GM21723 (cell line): ENCODE data around the gene CHMP6.
"Not testable (repeated sequence)": the region's sequence is repeated elsewhere in the genome, so short reads cannot be mapped to it uniquely, and the experiment has no call there.

Experiments
- ATAC-seq: cut with Tn5 transposase; IDR thresholded peaks from one replicate; pipeline ENCODE4 v1.9.1; 2021; ENCODE audit warnings: mild to moderate bottlenecking, moderate library complexity; ENCODE audit not compliant: unreplicated experiment

Gene CHMP6

DNA sequence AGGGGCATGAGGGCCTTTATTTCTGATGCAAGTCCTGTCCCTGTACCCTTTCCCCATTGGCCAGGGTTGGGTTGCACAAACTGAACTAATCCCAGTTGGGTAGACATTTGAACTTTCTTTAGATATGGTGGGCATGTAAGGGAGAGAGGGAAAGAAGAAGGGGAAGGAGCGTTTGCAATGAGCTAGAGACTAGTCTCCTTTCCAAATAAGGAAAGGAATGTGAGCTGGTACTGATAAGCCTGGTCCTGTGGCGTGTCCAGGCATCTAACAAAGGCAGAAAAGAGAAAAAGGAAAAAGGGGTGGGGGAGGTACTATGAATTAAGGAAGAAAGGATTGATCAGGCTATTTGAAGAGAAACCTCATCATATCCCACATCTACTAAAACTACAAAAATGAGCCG lies 20.3 kb downstream of the CHMP6 start:
- no peak for ATAC-seq

DNA sequence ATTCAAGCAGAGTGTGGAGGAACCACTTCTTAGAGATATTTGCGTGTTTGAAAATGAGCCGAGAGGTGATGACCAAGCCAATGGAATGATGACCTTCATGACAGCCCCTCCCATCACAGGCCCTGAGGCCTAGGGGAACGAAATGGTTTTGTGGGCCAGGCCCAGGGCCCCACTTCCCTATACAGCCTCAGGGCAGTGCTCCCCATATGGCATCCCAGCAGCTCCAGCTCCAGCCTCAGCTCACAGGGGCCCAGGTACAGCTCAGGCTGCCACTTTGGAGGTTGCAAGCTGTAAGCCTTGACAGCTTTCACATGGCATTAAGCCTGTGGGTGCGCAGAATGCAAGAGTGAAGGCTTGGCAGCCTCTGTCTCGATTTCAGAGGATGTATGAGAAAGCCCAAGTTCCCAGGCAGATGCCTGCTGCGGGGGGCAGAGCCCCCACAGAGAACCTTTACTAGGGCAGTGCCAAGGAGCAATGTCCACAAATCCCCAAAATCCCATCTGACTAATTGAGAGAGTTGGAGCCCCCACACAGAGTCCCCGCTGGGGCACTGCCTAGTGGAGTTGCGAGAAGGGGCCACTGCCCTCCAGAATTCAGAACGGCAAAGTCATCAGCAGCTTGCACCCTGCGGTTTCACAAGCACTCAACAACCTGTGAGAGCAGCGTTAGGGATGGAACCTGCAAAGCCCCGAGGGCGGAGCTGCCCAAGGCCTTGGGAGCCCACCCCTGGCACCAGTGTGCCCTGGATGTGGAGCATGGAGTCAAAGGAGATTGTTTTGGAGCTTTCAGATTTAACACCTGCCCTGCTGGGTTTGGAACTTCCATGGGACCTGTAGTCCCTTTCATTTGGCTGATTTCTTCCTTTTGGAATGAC lies 21.2 kb downstream of the CHMP6 start:
- no peak for ATAC-seq

DNA sequence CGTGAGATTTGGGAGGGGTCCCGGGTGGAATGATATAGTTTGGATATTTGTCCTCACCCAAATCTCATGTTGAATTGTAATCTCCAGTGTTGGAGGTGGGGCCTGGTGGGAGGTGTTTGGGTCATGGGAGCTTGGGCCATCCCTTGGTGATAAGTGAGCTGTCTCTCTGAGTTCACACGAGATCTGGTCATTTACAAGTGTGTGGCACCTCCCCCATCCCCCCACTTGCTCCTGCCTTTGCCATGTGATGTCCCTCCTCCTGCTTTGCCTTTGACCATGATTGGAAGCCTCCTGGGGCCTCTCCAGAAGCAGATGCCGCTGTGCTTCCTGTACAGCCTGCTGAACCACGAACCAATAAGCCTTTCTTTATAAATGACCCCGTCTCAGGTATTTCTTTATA lies 22.0 kb downstream of the CHMP6 start:
- no peak for ATAC-seq

DNA sequence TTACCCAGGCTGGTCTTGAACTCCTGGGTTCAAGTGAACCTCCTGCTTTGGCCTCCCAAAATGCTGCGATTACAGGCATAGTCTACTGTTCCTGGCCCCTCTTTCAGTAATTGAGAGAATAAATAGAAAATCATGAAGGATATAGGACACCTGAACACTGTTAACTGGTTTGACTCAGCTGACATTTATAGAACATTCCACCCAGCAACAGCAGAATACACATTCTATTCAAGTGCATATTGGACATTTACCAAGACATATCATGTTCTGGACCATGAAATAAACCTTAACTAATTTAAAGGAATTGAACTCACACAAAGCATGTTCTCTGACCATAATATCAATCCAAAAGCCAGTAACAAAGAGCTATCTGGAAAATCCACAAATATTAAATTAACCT lies 23.5 kb downstream of the CHMP6 start:
- ATAC-seq: no peak

DNA sequence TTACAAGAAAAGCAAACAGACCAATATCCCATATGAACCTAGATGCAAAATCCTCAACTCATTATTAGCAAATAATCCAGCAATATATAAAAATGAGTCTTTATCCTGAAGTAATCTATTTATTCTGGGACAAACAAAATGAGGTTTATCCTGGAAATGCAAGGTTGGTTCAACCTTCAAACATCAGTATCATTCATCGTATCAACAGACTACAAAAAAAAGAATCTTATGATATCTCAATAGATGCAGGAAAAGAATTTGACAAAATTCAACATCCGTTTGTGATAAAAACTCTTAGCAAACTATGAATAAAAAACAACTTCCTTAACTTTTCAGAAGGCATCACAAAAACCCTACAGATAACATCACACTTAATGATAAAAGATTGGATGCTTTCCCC lies 24.9 kb downstream of the CHMP6 start:
- no peak for ATAC-seq

DNA sequence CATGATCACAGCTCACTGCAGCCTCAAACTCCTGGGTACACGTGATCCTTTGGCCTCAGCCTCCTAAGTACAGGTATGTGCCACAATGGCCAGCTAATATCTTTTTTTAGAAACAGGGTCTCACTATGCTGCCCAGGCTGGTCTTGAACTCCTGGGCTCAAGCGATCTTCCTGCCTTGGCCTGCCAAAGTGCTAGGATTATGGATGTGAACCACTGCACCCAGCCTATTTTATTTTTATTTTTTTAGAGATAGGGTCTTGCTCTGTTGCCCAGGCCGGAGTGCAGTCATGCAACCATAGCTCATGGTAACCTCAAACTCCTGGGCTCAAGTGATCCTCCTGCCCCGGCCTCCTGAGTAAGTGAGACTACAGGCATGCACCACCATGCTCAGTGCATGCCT lies 25.7 kb downstream of the CHMP6 start:
- not testable (repeated sequence) for ATAC-seq

DNA sequence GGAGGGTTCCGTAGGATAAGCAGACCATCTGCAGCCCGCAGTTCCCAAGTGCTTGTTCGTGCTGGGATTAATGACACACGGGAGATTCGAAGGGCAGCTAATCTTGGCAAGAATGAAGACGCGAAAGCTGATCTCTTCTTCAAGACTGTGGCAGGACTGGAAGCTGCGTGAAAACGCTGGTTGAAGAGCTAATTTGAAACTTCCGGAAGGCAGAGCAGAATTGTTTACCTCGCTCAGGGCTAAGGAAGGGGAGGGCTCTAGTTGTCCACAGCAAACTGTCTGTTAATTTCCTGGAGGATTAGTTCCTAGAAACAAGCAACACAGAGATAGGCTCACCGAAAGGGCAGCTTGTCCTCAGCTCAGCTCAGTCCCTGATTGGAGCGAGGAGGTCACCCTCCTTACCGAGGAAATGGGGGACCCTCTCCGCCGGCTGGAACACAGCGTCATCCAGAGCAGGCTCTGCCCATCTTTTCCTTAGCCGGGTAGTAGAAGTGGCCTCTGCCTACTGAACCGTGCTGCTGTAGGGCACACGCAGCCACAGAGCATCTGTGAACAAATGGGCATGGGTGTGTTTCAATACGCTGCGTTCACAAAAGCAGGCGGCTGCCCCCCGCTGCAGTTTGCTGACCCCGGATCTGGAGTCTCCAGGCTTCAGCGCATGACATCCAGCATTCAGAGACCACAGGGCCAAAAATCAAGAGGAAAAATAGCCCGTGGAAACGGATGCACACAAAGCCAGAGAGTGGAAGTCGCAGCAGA lies 26.6 kb downstream of the CHMP6 start:
- ATAC-seq: no peak

DNA sequence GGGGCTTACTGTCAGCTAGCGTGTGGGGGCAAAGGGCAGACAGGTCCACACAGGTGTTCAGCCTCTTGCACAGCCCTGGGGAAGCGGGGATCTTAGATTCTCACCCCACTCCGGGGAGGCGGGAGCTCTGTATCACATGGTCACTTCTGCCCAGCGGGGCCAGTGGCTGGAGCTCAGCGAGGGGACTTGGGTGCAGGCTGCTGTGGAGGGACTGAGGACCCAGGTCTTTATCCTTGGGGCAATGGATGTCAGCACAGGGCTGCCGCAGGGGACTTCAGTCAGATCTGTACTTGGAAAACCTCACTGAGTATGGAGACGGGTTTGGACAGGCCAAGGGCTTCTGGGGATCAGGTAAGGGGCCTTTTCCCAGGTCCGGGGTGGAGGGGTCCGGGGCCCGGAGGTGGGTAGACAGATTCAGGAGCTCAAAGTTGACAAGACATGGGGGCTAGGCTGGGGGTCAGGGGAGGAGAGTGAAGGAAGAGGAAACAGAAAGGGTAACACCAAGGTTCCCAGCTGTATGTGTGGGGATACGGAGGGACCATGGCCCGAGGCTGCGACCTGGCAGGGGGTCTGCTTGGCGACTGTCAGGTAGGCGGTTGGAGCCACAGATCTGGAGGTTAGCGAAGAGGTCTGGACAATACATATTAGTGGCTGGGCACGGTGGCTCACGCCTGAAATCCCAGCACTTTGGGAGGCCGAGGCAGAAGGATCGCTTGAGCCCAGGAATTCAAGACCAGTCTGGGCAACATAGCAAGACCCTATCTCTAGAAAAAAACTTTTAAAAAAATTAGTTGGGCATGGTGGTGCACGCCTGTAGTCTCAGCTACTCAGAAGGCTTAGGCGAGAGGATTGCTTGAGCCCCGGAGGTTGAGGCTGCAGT lies 28.2 kb downstream of the CHMP6 start:
- ATAC-seq: no peak

DNA sequence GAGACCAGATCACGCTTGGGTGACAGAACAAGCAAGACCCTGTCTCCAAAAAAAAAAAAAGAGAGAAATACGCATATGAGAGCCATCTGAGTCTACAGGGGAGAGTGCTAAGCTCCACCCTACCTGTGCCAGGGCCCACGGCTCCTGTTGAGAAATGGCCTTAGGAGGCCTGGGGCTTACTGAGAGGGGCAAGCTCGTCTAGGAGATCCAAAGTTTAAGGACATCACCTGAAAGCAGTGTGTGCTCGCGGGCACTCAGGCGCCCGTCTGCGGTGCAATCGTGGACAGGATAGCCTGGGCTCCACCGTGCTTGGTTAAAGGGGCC lies 28.8 kb downstream of the CHMP6 start:
- ATAC-seq: no peak

DNA sequence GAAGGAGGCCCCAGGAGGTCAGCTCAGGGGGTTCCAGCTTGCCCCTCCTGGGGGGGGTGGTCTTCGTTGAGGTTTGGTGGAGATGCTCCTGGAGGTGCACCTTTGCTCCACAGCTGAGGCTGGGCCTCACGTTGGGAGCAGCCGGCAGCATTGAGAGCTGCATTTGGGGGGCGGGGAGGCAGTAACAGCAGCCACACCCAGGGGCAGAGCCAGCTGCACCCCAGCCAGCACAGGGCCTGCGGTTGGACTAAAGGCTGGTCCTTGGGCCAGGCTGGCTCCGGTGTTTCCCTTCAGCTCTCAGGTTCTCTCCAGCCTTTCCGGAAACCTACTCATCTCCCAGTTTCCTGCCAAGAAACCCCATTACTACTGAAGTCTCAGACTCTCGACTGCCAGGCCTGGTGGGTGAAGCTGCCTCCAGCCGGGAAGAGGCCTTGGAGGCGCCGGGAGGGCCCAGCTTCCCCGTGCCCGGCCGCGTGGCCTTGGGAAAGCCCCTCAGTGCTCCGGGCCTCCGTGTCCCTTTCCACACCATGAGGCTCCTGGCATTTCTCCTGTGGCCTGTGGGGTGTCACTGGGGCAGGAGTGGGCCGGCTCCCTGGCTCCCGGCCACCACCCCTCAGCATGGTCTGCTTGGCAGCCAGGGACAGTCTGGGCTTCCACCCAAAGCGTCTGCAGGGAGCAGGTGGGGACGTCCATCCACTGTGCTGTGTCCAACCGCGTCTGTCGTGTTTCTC lies 29.3 kb downstream of the CHMP6 start:
- no peak for ATAC-seq

DNA sequence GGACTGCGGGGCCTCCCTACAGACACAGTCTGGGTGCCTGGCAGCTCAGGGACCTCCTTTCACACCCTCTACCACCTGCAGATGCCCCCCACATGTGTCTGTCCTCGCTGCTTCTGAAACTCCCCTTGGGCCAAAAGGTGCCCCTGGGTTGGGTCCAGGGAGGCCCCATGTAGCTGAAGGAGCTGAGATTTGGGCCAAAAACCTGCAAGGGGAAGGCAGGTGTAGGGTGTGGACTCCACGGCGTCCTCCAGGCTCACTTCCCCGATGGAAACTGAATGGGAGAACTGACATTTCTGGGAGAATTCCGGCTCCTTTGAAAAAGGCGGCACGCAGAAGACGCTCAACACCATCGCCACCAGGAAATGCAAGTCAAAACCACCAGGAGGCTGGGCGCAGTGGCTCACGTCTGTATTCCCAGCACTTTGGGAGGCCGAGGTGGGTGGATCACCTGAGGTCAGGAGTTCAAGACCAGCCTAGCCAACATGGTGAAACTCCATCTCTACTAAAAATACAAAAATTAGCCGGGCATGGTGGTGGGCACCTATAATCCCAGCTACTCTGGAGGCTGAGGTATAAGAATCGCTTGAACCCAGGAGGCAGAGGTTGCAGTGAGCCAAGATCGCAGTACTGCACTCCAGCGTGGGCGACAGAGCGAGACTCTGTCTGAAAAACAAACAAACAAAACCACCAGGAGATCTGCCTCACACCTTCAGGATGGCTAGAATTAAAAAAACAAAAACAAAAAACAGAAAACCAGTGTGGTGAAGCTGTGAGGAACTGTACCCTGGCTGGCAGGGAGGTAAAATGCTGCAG lies 30.1 kb downstream of the CHMP6 start:
- ATAC-seq: no peak

DNA sequence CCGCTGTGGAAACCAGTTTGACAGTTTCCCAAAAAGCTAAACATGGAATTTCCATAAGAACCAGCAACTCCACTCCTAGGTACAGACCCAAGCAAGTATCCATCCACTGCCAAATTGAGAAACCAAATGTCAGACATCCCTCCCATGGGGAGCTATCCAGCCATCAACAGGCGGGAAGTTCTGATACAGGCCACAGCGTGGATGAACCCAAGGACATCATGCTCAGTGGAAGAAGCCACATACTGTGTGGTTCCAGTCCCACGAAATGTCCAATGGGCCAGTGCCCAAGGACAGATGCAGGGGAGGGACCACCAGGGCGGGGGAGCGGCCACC lies 30.7 kb downstream of the CHMP6 start:
- no peak for ATAC-seq

DNA sequence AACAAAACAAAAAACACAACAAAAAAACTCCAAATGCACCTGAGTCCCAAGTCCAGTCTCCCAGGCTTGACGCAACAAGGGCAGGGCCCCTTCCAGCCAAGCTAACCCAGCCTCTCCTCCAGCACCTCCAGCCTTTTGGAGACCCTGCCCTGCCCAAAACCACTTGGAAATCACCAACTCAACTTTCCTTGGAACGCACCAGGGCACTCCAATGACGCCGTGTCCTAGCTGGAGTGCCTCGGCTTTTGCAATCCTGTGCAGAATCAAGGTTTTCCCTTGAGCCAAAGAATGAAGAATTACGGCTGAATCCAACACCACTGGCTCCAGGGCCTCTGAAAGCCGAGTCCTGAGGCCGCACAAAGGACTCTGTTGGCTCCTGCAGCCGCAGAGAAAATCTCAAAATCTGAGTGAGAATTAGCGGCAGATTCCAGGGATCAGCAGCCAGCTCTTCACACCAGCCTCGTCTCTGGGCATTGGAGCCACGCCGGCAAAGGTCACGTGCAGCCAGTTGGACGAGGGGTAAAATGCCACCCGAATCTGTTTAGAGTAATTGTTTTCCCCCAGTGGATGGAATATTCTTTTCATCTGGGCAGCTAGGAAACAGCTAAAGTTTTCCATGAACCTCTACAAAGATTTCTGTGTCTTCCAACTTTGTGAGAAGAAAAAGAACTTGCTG lies 33.6 kb downstream of the CHMP6 start:
- no peak for ATAC-seq

DNA sequence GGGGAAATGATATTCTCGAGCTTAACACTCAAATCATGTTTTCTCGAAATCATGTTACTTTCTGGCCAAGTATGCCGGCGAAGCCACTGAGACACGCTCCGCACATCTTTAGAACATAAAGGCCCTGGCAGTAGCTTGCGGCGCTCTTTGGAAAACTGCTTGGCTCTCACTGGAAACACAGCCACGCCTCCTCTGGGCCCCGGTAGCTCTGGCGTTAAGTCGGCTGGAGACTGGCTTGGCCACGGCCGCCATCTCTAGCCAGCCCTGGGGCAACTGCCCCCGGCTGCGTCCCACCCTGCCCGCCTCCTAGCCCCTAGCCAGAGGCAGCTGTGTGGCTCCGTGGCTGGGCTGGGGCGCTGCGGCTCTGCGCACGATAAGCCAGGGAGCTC lies 34.1 kb downstream of the CHMP6 start:
- no peak for ATAC-seq

DNA sequence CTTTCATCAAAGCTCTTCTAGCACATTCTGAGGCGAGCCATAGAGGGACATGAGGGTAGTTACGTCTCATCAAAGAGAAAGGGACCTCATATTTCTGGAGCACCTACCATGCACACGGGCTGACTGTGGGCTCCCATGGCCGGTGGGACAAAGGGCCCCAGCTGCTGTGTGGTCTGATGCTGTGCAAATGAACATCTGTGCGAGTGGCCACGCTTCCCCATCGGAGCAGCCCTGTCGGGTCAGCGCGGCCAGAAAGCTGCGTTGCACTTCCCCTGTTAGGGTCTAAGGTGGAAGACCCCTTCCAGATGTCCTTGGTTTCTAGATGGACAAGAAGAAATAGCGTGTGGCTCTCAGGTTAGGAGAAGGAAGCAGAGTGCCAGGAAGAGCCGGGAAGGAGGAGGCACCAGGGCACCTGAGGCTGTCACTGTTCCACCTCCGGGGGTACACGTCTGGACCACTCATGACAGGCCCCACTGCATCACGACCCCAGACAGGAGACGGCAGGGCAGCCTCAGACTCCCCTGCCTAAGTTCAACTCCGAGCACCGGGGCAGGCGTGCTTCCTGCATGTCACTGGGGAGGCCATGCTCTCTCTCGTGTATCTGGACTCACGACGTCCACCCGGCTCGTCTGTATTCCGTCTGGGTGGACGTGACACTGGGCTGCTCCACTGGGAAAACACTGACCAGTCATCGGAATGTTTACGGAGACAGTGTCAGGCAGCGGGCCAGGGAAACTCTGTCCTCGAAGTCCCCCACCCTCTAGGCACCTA lies 34.8 kb downstream of the CHMP6 start:
- no peak for ATAC-seq

DNA sequence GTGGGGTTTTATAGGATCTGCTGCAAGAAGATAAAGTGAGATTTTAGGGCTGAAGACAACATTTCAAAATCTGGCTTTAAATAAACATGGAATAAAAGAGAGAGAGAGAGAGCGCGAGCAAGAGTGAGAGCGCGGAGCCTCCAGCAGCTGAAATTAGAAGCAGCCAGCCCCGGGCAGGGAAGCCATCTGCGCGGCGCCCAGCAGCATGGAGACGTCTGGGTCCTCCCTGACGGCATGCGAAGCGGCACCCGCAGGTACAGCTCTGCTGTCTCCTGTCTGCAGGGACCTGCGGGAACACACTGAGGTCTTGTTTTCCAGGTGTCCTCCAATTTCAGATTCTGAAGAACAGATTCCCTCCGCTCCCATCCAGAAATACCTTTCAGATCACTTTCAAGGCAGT lies 35.4 kb downstream of the CHMP6 start:
- ATAC-seq: no peak

DNA sequence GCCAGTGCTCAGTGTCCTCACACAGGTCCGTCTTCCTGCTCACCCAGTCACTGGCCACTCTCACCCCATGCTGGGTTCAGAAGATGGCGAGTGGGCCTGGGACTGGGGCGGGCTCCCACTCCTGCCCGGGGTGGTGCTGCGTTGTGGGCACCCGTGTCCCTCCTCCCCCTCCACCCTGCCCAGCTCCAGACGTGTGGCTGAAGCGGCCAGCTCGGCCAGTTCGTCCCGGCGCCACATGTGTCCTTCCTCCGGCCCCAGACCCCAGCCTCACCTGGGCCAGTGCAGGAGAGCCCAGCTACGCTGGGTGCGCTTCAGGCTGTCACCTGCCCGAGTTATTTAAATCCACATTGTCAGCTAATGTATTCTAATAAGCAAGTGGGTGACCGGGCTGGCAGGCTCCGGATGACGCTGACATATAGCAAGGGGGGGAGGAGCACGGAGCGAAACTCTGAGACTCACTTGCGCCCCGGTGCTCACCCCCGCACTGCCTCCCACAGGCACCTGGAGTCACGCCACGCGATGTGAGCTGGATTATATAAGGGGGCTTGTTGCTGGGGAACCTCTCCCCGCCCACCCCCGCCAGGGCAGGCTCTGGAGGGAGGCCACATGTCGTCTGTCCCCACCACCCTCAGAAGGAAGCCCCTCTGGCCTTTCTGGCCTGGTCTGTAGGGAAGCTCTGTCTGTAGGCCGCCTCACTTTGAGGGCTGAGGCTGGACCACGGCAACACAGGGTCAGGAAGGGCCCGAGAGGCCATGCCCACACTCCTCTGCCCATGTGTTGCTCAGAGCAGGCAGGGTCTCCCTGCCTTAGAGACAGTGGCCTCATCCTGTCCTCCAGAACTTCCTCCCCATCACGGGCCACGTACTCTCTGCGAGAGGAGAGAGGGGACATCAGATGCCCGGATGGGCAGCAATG lies 36.2 kb downstream of the CHMP6 start:
- ATAC-seq: no peak

DNA sequence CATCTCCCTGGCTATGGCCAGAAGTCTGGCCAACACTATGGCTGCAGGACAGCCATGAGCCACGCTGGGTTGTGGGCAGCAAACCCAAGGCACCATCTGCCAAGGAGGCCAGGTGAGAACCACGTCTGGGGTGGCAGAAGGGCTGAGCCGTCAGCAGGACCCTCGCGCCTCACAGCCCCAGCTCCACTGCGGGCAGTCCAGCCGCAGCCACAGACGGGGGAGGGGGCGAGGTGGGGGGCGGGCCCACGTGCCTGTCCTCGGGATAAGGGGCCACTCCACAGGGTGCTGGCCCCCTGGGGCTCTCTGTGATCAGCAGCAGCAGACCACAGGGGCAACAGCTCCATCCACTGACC lies 36.8 kb downstream of the CHMP6 start:
- no peak for ATAC-seq
